ENCODE measurements around the gene CGNL1. TPM values are rescaled to one million over a fixed set of nuclear protein-coding genes. Genes with fewer than 3 reads are reported as not detected.

CGNL1 gene
- total RNA-seq, 1 donor from 2014 or later = 2.8 TPM

- TF ChIP-seq CTCF (IDR thresholded peaks at IDR 0.05; ENCODE audit: insufficient read depth, low read length, poor library complexity, severe bottlenecking) = no peak
- no peaks in the 10 kb centered on the region for H3K27me3 ChIP-seq (ENCODE audit: control insufficient read depth, insufficient read depth, low read length)
Observed at GRCh38 chr15:57343498-57343897, 32.8 kb upstream of the CGNL1 start.

GRCh38 chr15:57344282-57344681, 32.0 kb upstream of the CGNL1 start:
- DNase-seq (ENCODE audit: low read depth) = no peak
- TF ChIP-seq CTCF (IDR thresholded peaks at IDR 0.05; ENCODE audit: insufficient read depth, low read length, poor library complexity, severe bottlenecking) = no peak

More at GRCh38 chr15:57343498-57343897, 32.8 kb upstream of the CGNL1 start:
- H3K4me3 ChIP-seq (ENCODE audit: low read depth, low read length) = no peak overlapping the region
- H3K36me3 ChIP-seq (ENCODE audit: control insufficient read depth, insufficient read depth, low read length) = no peaks in the 10 kb centered on the region
- no peak for DNase-seq (ENCODE audit: low read depth)

GRCh38 chr15:57345584-57345983, 30.7 kb upstream of the CGNL1 start:
- Histone ChIP-seq H3K27me3 (ENCODE audit: control insufficient read depth, insufficient read depth, low read length) (no peaks in the 10 kb centered on the region), H3K4me3 (ENCODE audit: low read depth, low read length) (no peak overlapping the region), H3K36me3 (ENCODE audit: control insufficient read depth, insufficient read depth, low read length) (no peaks in the 10 kb centered on the region)
- no peak for DNase-seq (ENCODE audit: low read depth)
- TF ChIP-seq CTCF (IDR thresholded peaks at IDR 0.05; ENCODE audit: insufficient read depth, low read length, poor library complexity, severe bottlenecking) = peak; percentile 63

More at GRCh38 chr15:57344282-57344681, 32.0 kb upstream of the CGNL1 start:
- no peaks in the 10 kb centered on the region for H3K27me3 ChIP-seq (ENCODE audit: control insufficient read depth, insufficient read depth, low read length)
- no peaks in the 10 kb centered on the region for H3K36me3 ChIP-seq (ENCODE audit: control insufficient read depth, insufficient read depth, low read length)
- H3K4me3 ChIP-seq (ENCODE audit: low read depth, low read length) = no peak overlapping the region

- no peak for DNase-seq (ENCODE audit: low read depth)
- H3K27me3 ChIP-seq (ENCODE audit: control insufficient read depth, insufficient read depth, low read length) = no peaks in the 10 kb centered on the region
- TF ChIP-seq CTCF (IDR thresholded peaks at IDR 0.05; ENCODE audit: insufficient read depth, low read length, poor library complexity, severe bottlenecking) = no peak
- no peak overlapping the region for H3K4me3 ChIP-seq (ENCODE audit: low read depth, low read length)
- H3K36me3 ChIP-seq (ENCODE audit: control insufficient read depth, insufficient read depth, low read length) = no peaks in the 10 kb centered on the region
Observed at GRCh38 chr15:57348081-57348480, 28.2 kb upstream of the CGNL1 start.

- H3K36me3 ChIP-seq (ENCODE audit: control insufficient read depth, insufficient read depth, low read length) = no peaks in the 10 kb centered on the region
- no peak for DNase-seq (ENCODE audit: low read depth)
- no peak overlapping the region for H3K4me3 ChIP-seq (ENCODE audit: low read depth, low read length)
- H3K27me3 ChIP-seq (ENCODE audit: control insufficient read depth, insufficient read depth, low read length) = no peaks in the 10 kb centered on the region
- no peak for TF ChIP-seq CTCF (IDR thresholded peaks at IDR 0.05; ENCODE audit: insufficient read depth, low read length, poor library complexity, severe bottlenecking)
Observed at GRCh38 chr15:57352535-57353316, 23.6 kb upstream of the CGNL1 start.

Data from kidney epithelial cell (primary cell).